Thoracic aorta (tissue), 2 donors: ENCODE data around the gene MMP20. TPM values are rescaled to one million over a fixed set of nuclear protein-coding genes. Genes with fewer than 3 reads are reported as not detected.

Experiments used
- ATAC-seq: fragments of 150-250 bp; one replicate; pipeline ENCODE4 v1.8.0; 2017; ENCODE audit warnings: low read depth; ENCODE audit not compliant: insufficient number of reproducible peaks, low FRiP score
- DNase-seq: peaks from one replicate; pipeline ENCODE4 v3.0.0-alpha.2; 2020; ENCODE audit warnings: low spot score
- H3K27ac ChIP-seq, 2 donors: fragments of 200-600 bp; sonication (generic); 1 replicate in 1 of 2; 2 replicates in 1 of 2; pipeline ENCODE4 v1.5.1; 2016; ENCODE audit warnings: mild to moderate bottlenecking in 2 of 2, moderate library complexity in 2 of 2
- H3K27me3 ChIP-seq: fragments of 200-600 bp; sonication (generic); replicated peaks from 2 replicates; pipeline ENCODE4 v1.6.0; 2016; ENCODE audit warnings: mild to moderate bottlenecking; ENCODE audit not compliant: insufficient read depth
- H3K36me3 ChIP-seq: fragments of 200-600 bp; sonication (generic); one replicate; pipeline ENCODE4 v1.5.1; 2016
- H3K4me1 ChIP-seq, 2 donors: fragments of 200-600 bp; sonication (generic); 1 replicate in 1 of 2; 2 replicates in 1 of 2; pipeline versions ENCODE4 v1.5.1 to v1.6.0; 2016; ENCODE audit warnings: low read depth in 2 of 2, mild to moderate bottlenecking in 1 of 2; ENCODE audit not compliant: control insufficient read depth in 1 of 2
- H3K4me3 ChIP-seq: fragments of 200-600 bp; sonication (generic); 2 replicates; pipeline ENCODE4 v1.5.1; 2016; ENCODE audit warnings: mild to moderate bottlenecking
- H3K9me3 ChIP-seq: fragments of 200-600 bp; sonication (generic); 2 replicates; pipeline ENCODE4 v1.5.1; 2016
- CTCF ChIP-seq: fragments of 200-600 bp; sonication (generic); IDR thresholded peaks from one replicate; pipeline ENCODE4 v1.5.1; 2019; ENCODE audit warnings: antibody characterized with exemption
- total RNA-seq, 2 donors: library from RNA; depleted of rRNA; stranded (reverse); fragments of >200 nt; gene quantifications; one replicate each; pipeline versions ENCODE4 v1.1.0 to v1.2.3, GENCODE V29; 2016

Gene MMP20
- total RNA-seq, 2 donors from 2014 or later, result not detected

- Histone ChIP-seq H3K27me3 (no peaks in the 10 kb centered on the region), H3K4me1 (no peaks in the 10 kb centered on the region), H3K36me3 (no peaks in the 10 kb centered on the region), H3K27ac (no peak overlapping the region), H3K4me3 (no peak overlapping the region), H3K9me3 (no peaks in the 10 kb centered on the region)
- DNase-seq (no peak), ATAC-seq (no peak)
- no peak for TF ChIP-seq CTCF
Observed at GRCh38 chr11:102538932-102539331, 86.2 kb downstream of the MMP20 start.

GRCh38 chr11:102534261-102534872 is 90.8 kb downstream of the MMP20 start:
- Histone ChIP-seq H3K27ac (no peak overlapping the region), H3K4me3 (no peak overlapping the region), H3K27me3 (no peaks in the 10 kb centered on the region), H3K9me3 (no peaks in the 10 kb centered on the region), H3K36me3 (no peaks in the 10 kb centered on the region), H3K4me1 (no peaks in the 10 kb centered on the region)
- ATAC-seq, result no peak
- TF ChIP-seq CTCF, result no peak
- DNase-seq, result no peak

GRCh38 chr11:102530558-102530957 is 94.6 kb downstream of the MMP20 start, which contains the start of gene MMP7:
Gene MMP7, minus strand, starts transcription at chr11:102530747. Its CDS starts 47 bp downstream, at chr11:102530700.
- peak within 1 kb of the TSS; percentile 37 for H3K4me3 ChIP-seq
- H3K27ac ChIP-seq, result no peak within 1 kb of the TSS

GRCh38 chr11:102528618-102529017 is 96.5 kb downstream of the MMP20 start:
- Histone ChIP-seq H3K4me1 (no peaks in the 10 kb centered on the region), H3K36me3 (no peaks in the 10 kb centered on the region), H3K27me3 (no peaks in the 10 kb centered on the region), H3K9me3 (no peaks in the 10 kb centered on the region), H3K4me3 (no peak overlapping the region), H3K27ac (no peak overlapping the region)
- no peak for TF ChIP-seq CTCF
- ATAC-seq (no peak), DNase-seq (no peak)

More at GRCh38 chr11:102530558-102530957, 94.6 kb downstream of the MMP20 start, which contains the start of gene MMP7:
- no peak for ATAC-seq
- Histone ChIP-seq H3K36me3 (no peaks in the 10 kb centered on the region), H3K4me1 (no peaks in the 10 kb centered on the region), H3K27me3 (no peaks in the 10 kb centered on the region), H3K9me3 (no peaks in the 10 kb centered on the region)
- no peak for TF ChIP-seq CTCF
- DNase-seq, result no peak

GRCh38 chr11:102527684-102528083 is 97.4 kb downstream of the MMP20 start:
- Histone ChIP-seq H3K4me1 (no peaks in the 10 kb centered on the region), H3K27me3 (no peaks in the 10 kb centered on the region), H3K9me3 (no peaks in the 10 kb centered on the region), H3K27ac (no peak overlapping the region), H3K36me3 (no peaks in the 10 kb centered on the region), H3K4me3 (no peak overlapping the region)
- DNase-seq (no peak), ATAC-seq (no peak)
- no peak for TF ChIP-seq CTCF
